H9 (cell line): Measurements from ENCODE around the gene CDK2AP2. TPM values are rescaled to one million over a fixed set of nuclear protein-coding genes. Genes with fewer than 3 reads are reported as not detected.

Experiments used
- DNase-seq: peaks from one replicate; pipeline ENCODE4 v3.0.0-alpha.2; 2017
- H2AFZ ChIP-seq: one replicate; pipeline ENCODE4 v1.6.1; 2013; ENCODE audit warnings: mild to moderate bottlenecking, low read length, control low read depth, moderate library complexity
- H2AK5ac ChIP-seq: 2 replicates; pipeline ENCODE4 v1.6.1; 2013; ENCODE audit warnings: low read length, control low read depth, mixed read lengths; ENCODE audit not compliant: insufficient read length
- H2BK120ac ChIP-seq: one replicate; pipeline ENCODE4 v1.6.1; 2013; ENCODE audit warnings: low read depth, mild to moderate bottlenecking, low read length, control low read depth, inconsistent platforms; ENCODE audit not compliant: poor library complexity, severe bottlenecking
- H2BK12ac ChIP-seq: 2 replicates; pipeline ENCODE4 v1.6.1; 2013; ENCODE audit warnings: low read length, control low read depth, mixed read lengths, low read depth; ENCODE audit not compliant: insufficient read length
- H2BK15ac ChIP-seq: 2 replicates; pipeline ENCODE4 v1.6.1; 2013; ENCODE audit warnings: low read depth, low read length, control low read depth
- H2BK20ac ChIP-seq: one replicate; pipeline ENCODE4 v1.6.1; 2013; ENCODE audit warnings: low read depth, mild to moderate bottlenecking, low read length, control low read depth, inconsistent platforms; ENCODE audit not compliant: poor library complexity, severe bottlenecking
- H2BK5ac ChIP-seq: 2 replicates; pipeline ENCODE4 v1.6.1; 2013; ENCODE audit warnings: low read length, control low read depth, mixed read lengths; ENCODE audit not compliant: insufficient read length
- H3K14ac ChIP-seq: 2 replicates; pipeline ENCODE4 v1.6.1; 2013; ENCODE audit warnings: low read length, control low read depth; ENCODE audit not compliant: insufficient read depth
- H3K18ac ChIP-seq: 2 replicates; pipeline ENCODE4 v1.6.1; 2013; ENCODE audit warnings: low read depth, mild to moderate bottlenecking, mixed read lengths, low read length, control low read depth; ENCODE audit not compliant: insufficient read length
- H3K23ac ChIP-seq: 2 replicates; pipeline ENCODE4 v1.6.1; 2013; ENCODE audit warnings: low read length, control low read depth, mixed read lengths, low read depth; ENCODE audit not compliant: insufficient read length
- H3K23me2 ChIP-seq: 2 replicates; pipeline ENCODE4 v1.6.1; 2013; ENCODE audit warnings: low read depth, mild to moderate bottlenecking, mixed read lengths, low read length, control low read depth; ENCODE audit not compliant: insufficient read length, poor library complexity, severe bottlenecking
- H3K27ac ChIP-seq: 2 replicates; pipeline ENCODE4 v1.5.1; 2013; ENCODE audit warnings: low read length, control low read depth, mixed read lengths, low read depth; ENCODE audit not compliant: insufficient read length
- H3K27me3 ChIP-seq: 2 replicates; pipeline ENCODE4 v1.6.1; 2013; ENCODE audit warnings: low read length, control low read depth, inconsistent platforms; ENCODE audit not compliant: insufficient read depth
- H3K4ac ChIP-seq: 2 replicates; pipeline ENCODE4 v1.6.1; 2013; ENCODE audit warnings: low read depth, mild to moderate bottlenecking, control low read depth, inconsistent platforms, low read length, moderate library complexity
- H3K4me1 ChIP-seq: 2 replicates; pipeline ENCODE4 v1.6.1; 2013; ENCODE audit warnings: low read length, control low read depth, inconsistent platforms; ENCODE audit not compliant: insufficient read depth
- H3K4me2 ChIP-seq: 2 replicates; pipeline ENCODE4 v1.6.1; 2013; ENCODE audit warnings: low read length, control low read depth, mixed read lengths; ENCODE audit not compliant: insufficient read length, insufficient read depth
- H3K56ac ChIP-seq: 2 replicates; pipeline ENCODE4 v1.6.1; 2013; ENCODE audit warnings: low read depth, mild to moderate bottlenecking, mixed read lengths, low read length, control low read depth; ENCODE audit not compliant: insufficient read length
- H3K79me1 ChIP-seq: 2 replicates; pipeline ENCODE4 v1.6.1; 2013; ENCODE audit warnings: low read depth, mild to moderate bottlenecking, moderate library complexity, low read length, control low read depth, inconsistent platforms; ENCODE audit not compliant: insufficient read depth, poor library complexity, severe bottlenecking
- H3K79me2 ChIP-seq: 2 replicates; pipeline ENCODE4 v1.6.1; 2013; ENCODE audit warnings: low read length, control low read depth, inconsistent platforms; ENCODE audit not compliant: insufficient read depth
- H3K9ac ChIP-seq: 2 replicates; pipeline ENCODE4 v1.6.1; 2013; ENCODE audit warnings: low read length, control low read depth, mixed read lengths; ENCODE audit not compliant: insufficient read length; ENCODE audit errors: extremely low read depth
- H3K9me3 ChIP-seq: one replicate; pipeline ENCODE4 v1.6.1; 2013; ENCODE audit warnings: low read depth, low read length, inconsistent platforms; ENCODE audit not compliant: control insufficient read depth
- H3T11ph ChIP-seq: one replicate; pipeline ENCODE4 v1.6.1; 2013; ENCODE audit warnings: mild to moderate bottlenecking, low read length, control low read depth, inconsistent platforms
- H4K20me1 ChIP-seq: one replicate; pipeline ENCODE4 v1.6.1; 2013; ENCODE audit not compliant: control insufficient read depth, insufficient read length, insufficient read depth
- H4K5ac ChIP-seq: 2 replicates; pipeline ENCODE4 v1.6.1; 2013; ENCODE audit warnings: low read depth, mild to moderate bottlenecking, mixed read lengths, low read length, control low read depth; ENCODE audit not compliant: insufficient read length
- H4K8ac ChIP-seq: replicated peaks from 2 replicates; pipeline ENCODE4 v1.6.1; 2013; ENCODE audit warnings: low read length, control low read depth, mixed read lengths, low read depth; ENCODE audit not compliant: insufficient read length
- H4K91ac ChIP-seq: 2 replicates; pipeline ENCODE4 v1.6.1; 2013; ENCODE audit warnings: low read depth, mild to moderate bottlenecking, moderate library complexity, mixed read lengths, low read length, control low read depth; ENCODE audit not compliant: insufficient read length
- H3K27ac Mint-ChIP-seq, 3 experiments: 2 replicates in 2 of 3; 3 replicates in 1 of 3; pipeline ENCODE4 v1.8.0; 2020 to 2021; ENCODE audit warnings: mixed read lengths in 3 of 3, mild to moderate bottlenecking in 1 of 3, moderate library complexity in 1 of 3
- H3K27me3 Mint-ChIP-seq: 2 replicates; pipeline ENCODE4 v1.8.0; 2021; ENCODE audit warnings: low read depth, mild to moderate bottlenecking, moderate library complexity, mixed read lengths
- H3K36me3 Mint-ChIP-seq, 3 experiments: 2 replicates in 2 of 3; 3 replicates in 1 of 3; pipeline ENCODE4 v1.8.0; 2020 to 2021; ENCODE audit warnings: low read depth in 3 of 3, mixed read lengths in 3 of 3; ENCODE audit not compliant: insufficient read depth in 1 of 3
- H3K4me1 Mint-ChIP-seq, 2 experiments: 2 replicates each; pipeline ENCODE4 v1.8.0; 2020; ENCODE audit warnings: mixed read lengths in 2 of 2
- H3K4me3 Mint-ChIP-seq, 2 experiments: 2 replicates in 1 of 2; 3 replicates in 1 of 2; pipeline ENCODE4 v1.8.0; 2020 to 2021; ENCODE audit warnings: mild to moderate bottlenecking in 2 of 2, mixed read lengths in 2 of 2, moderate library complexity in 1 of 2
- H3K9me3 Mint-ChIP-seq, 2 experiments: 2 replicates in 1 of 2; 3 replicates in 1 of 2; pipeline ENCODE4 v1.8.0; 2020; ENCODE audit warnings: mild to moderate bottlenecking in 2 of 2, mixed read lengths in 2 of 2, moderate library complexity in 1 of 2
- WGBS: extraction: QIAGEN DNeasy Blood & Tissue Kit; methylation state at CpG from one replicate; pipeline ENCODE4 v1.1.7; 2013; ENCODE audit warnings: missing lambda C conversion rate, low lambda C conversion rate, mixed read lengths; ENCODE audit not compliant: insufficient read length; ENCODE audit errors: extremely low coverage; 5-methylcytosine and 5-hydroxymethylcytosine counted together
- total RNA-seq: library from RNA; stranded (reverse); gene quantifications from 2 replicates; pipeline ENCODE4 v1.2.1, GENCODE V29; 2021
- TF ChIP-seq, protein P1 (sequence below): fragments of 200-600 bp; sonication (generic); conservative IDR thresholded peaks from 3 replicates; pipeline ENCODE4 v1.8.0; 2021; ENCODE audit warnings: antibody characterized with exemption, mild to moderate bottlenecking

CDK2AP2 gene
- total RNA-seq, 1 experiment from 2014 or later = 36.1 TPM

GRCh38 chr11:67500484-67500821 is 7.5 kb downstream of the CDK2AP2 start:
- no peaks in the 10 kb centered on the region for H3K4me1 ChIP-seq
- H3T11ph ChIP-seq = no peak overlapping the region
- no peak overlapping the region for H3K4me3 Mint-ChIP-seq
- H3K27me3 Mint-ChIP-seq = peaks cover 10% of the 10 kb centered on the region
- peaks cover under 1 to 10% of the 10 kb centered on the region in 2 experiments for H3K4me1 Mint-ChIP-seq
- no peak overlapping the region for H4K5ac ChIP-seq
- no peaks in the 10 kb centered on the region for H3K27me3 ChIP-seq
- no peak overlapping the region for H3K9ac ChIP-seq
- TF ChIP-seq, protein P1, sequence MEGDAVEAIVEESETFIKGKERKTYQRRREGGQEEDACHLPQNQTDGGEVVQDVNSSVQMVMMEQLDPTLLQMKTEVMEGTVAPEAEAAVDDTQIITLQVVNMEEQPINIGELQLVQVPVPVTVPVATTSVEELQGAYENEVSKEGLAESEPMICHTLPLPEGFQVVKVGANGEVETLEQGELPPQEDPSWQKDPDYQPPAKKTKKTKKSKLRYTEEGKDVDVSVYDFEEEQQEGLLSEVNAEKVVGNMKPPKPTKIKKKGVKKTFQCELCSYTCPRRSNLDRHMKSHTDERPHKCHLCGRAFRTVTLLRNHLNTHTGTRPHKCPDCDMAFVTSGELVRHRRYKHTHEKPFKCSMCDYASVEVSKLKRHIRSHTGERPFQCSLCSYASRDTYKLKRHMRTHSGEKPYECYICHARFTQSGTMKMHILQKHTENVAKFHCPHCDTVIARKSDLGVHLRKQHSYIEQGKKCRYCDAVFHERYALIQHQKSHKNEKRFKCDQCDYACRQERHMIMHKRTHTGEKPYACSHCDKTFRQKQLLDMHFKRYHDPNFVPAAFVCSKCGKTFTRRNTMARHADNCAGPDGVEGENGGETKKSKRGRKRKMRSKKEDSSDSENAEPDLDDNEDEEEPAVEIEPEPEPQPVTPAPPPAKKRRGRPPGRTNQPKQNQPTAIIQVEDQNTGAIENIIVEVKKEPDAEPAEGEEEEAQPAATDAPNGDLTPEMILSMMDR = no peak
- H4K91ac ChIP-seq = no peak overlapping the region
- no peak overlapping the region for H3K27ac ChIP-seq
- no peaks in the 10 kb centered on the region for H3K9me3 Mint-ChIP-seq
- H3K23ac ChIP-seq = no peak overlapping the region
- no peak overlapping the region for H2BK5ac ChIP-seq
- H3K18ac ChIP-seq = no peak overlapping the region
- H3K56ac ChIP-seq = no peak overlapping the region
- no peak overlapping the region for H3K4me2 ChIP-seq
- H4K8ac ChIP-seq = no peak overlapping the region
- H2AFZ ChIP-seq = no peak overlapping the region
- no peaks in the 10 kb centered on the region for H4K20me1 ChIP-seq
- H3K27ac Mint-ChIP-seq = no peak overlapping the region
- H3K9me3 ChIP-seq = no peaks in the 10 kb centered on the region
- H2BK15ac ChIP-seq = no peak overlapping the region
- H2BK20ac ChIP-seq = no peak overlapping the region
- peaks cover 5 to 23% (median 10%) of the 10 kb centered on the region in 3 experiments for H3K36me3 Mint-ChIP-seq
- no peak overlapping the region for H2AK5ac ChIP-seq
- no peak overlapping the region for H2BK12ac ChIP-seq
- H3K14ac ChIP-seq = no peak overlapping the region
- H3K79me2 ChIP-seq = no peaks in the 10 kb centered on the region
- no CpG with 5 or more reads among the region's 1 CpG for WGBS
- no peak overlapping the region for H2BK120ac ChIP-seq
- no peak for DNase-seq
- peaks cover 12% of the 10 kb centered on the region for H3K23me2 ChIP-seq
- H3K4ac ChIP-seq = no peak overlapping the region
- no peaks in the 10 kb centered on the region for H3K79me1 ChIP-seq
